Tibial nerve (tissue), 4 donors: ENCODE measurements around the gene KCTD16. TPM values are rescaled to one million over a fixed set of nuclear protein-coding genes. Genes with fewer than 3 reads are reported as not detected.

Experiments used
- DNase-seq, 2 donors: peaks; one replicate each; pipeline ENCODE4 v3.0.0-alpha.2; 2019; ENCODE audit warnings: low spot score in 2 of 2
- H3K27ac ChIP-seq, 4 donors: fragments of 200-600 bp; sonication (generic) in 3 of 4; one replicate each; pipeline ENCODE4 v1.5.1; 2017 to 2019; ENCODE audit warnings: mild to moderate bottlenecking in 1 of 4
- H3K27me3 ChIP-seq, 2 donors: fragments of 200-600 bp; sonication (generic) in 1 of 2; one replicate each; pipeline versions ENCODE4 v1.5.1 to v1.6.0; 2017 to 2019
- H3K36me3 ChIP-seq, 3 donors: fragments of 200-600 bp; sonication (generic); one replicate each; pipeline ENCODE4 v1.5.1; 2018 to 2019
- H3K4me1 ChIP-seq, 4 donors: fragments of 200-600 bp; sonication (generic) in 3 of 4; one replicate each; pipeline ENCODE4 v1.5.1; 2017 to 2019
- H3K4me3 ChIP-seq, 4 donors: fragments of 200-600 bp; sonication (generic) in 3 of 4; one replicate each; pipeline ENCODE4 v1.5.1; 2017 to 2019; ENCODE audit warnings: mild to moderate bottlenecking in 1 of 4, moderate library complexity in 1 of 4
- H3K9me3 ChIP-seq, 4 donors: fragments of 200-600 bp; sonication (generic) in 3 of 4; one replicate each; pipeline ENCODE4 v1.5.1; 2017 to 2019
- CTCF ChIP-seq, 5 experiments: fragments of 200-600 bp in 3 of 5; fragments of 450-650 bp in 2 of 5; sonication (generic) in 3 of 5; IDR thresholded peaks; one replicate each; pipeline ENCODE4 v1.5.1; 2016 to 2019; ENCODE audit warnings: antibody characterized with exemption in 5 of 5, mild to moderate bottlenecking in 3 of 5, moderate library complexity in 2 of 5
- EP300 ChIP-seq, 2 donors: sonication (generic); formaldehyde crosslinking; IDR thresholded peaks; one replicate each; pipeline ENCODE4 v1.6.1; 2017; ENCODE audit warnings: antibody characterized with exemption in 2 of 2, mild to moderate bottlenecking in 1 of 2
- POLR2A ChIP-seq, 2 donors: fragments of 450-650 bp; IDR thresholded peaks; one replicate each; pipeline ENCODE4 v1.6.1; 2017; ENCODE audit warnings: antibody characterized with exemption in 2 of 2, mild to moderate bottlenecking in 2 of 2, moderate library complexity in 2 of 2
- WGBS, 2 donors: methylation state at CpG; one replicate each; pipeline ENCODE4 v1.1.5; 2018; 5-methylcytosine and 5-hydroxymethylcytosine counted together
- total RNA-seq, 4 donors: library from RNA; depleted of rRNA; stranded (reverse); fragments of >200 nt; gene quantifications; one replicate each; pipeline ENCODE4 v1.1.0, GENCODE V29; 2016

Gene KCTD16
- total RNA-seq, 4 donors from 2014 or later = under 0.01 to 0.44 (median 0.41) TPM

GRCh38 chr5:144331361-144331760 is 160.7 kb downstream of the KCTD16 start:
- no peak for DNase-seq
- no peaks in the 10 kb centered on the region for H3K9me3 ChIP-seq
- H3K36me3 ChIP-seq = no peaks in the 10 kb centered on the region
- H3K4me3 ChIP-seq = no peak overlapping the region
- H3K27me3 ChIP-seq = no peaks in the 10 kb centered on the region
- no peaks in the 10 kb centered on the region for H3K4me1 ChIP-seq
- H3K27ac ChIP-seq = no peak overlapping the region
- TF ChIP-seq POLR2A (IDR thresholded peaks at IDR 0.05) = no peak
- TF ChIP-seq CTCF (IDR thresholded peaks at IDR 0.05) = no peak
- TF ChIP-seq EP300 (IDR thresholded peaks at IDR 0.05) = no peak

GRCh38 chr5:144332265-144332664 is 161.6 kb downstream of the KCTD16 start:
- WGBS, 2 donors = 92 to 96% methylated on average over 1 of the region's 1 CpG
- H3K9me3 ChIP-seq = no peaks in the 10 kb centered on the region
- no peak overlapping the region for H3K27ac ChIP-seq
- DNase-seq = no peak
- H3K4me1 ChIP-seq = no peaks in the 10 kb centered on the region
- no peak overlapping the region for H3K4me3 ChIP-seq
- TF ChIP-seq EP300 (IDR thresholded peaks at IDR 0.05) (no peak), CTCF (IDR thresholded peaks at IDR 0.05) (no peak), POLR2A (IDR thresholded peaks at IDR 0.05) (no peak)
- H3K36me3 ChIP-seq = no peaks in the 10 kb centered on the region
- no peaks in the 10 kb centered on the region for H3K27me3 ChIP-seq

- TF ChIP-seq EP300 (IDR thresholded peaks at IDR 0.05) = no peak
- TF ChIP-seq POLR2A (IDR thresholded peaks at IDR 0.05) = no peak
- TF ChIP-seq CTCF (IDR thresholded peaks at IDR 0.05) = no peak
- H3K27me3 ChIP-seq = no peaks in the 10 kb centered on the region
- H3K4me3 ChIP-seq = no peak overlapping the region
- WGBS, 2 donors = 89 to 90% methylated on average over 1 of the region's 1 CpG
- H3K36me3 ChIP-seq = no peaks in the 10 kb centered on the region
- no peak for DNase-seq
- no peaks in the 10 kb centered on the region for H3K9me3 ChIP-seq
- H3K4me1 ChIP-seq = no peaks in the 10 kb centered on the region
- no peak overlapping the region for H3K27ac ChIP-seq
Observed at GRCh38 chr5:144333336-144333920, 162.8 kb downstream of the KCTD16 start.

- H3K4me1 ChIP-seq = no peaks in the 10 kb centered on the region
- 97 to 100% methylated on average over 1 of the region's 1 CpG for WGBS, 2 donors
Observed at GRCh38 chr5:144335561-144335960, 164.9 kb downstream of the KCTD16 start.

More at GRCh38 chr5:144335561-144335960, 164.9 kb downstream of the KCTD16 start:
- no peak for DNase-seq
- Histone ChIP-seq H3K27me3 (no peaks in the 10 kb centered on the region), H3K27ac (no peak overlapping the region), H3K4me3 (no peak overlapping the region), H3K36me3 (no peaks in the 10 kb centered on the region), H3K9me3 (no peaks in the 10 kb centered on the region)
- TF ChIP-seq POLR2A (IDR thresholded peaks at IDR 0.05) (no peak), CTCF (IDR thresholded peaks at IDR 0.05) (no peak), EP300 (IDR thresholded peaks at IDR 0.05) (no peak)
